Pancreas (tissue), 10 donors: Measurements from ENCODE around the gene POT1. TPM values are rescaled to one million over a fixed set of nuclear protein-coding genes. Genes with fewer than 3 reads are reported as not detected.

Source experiments
- ATAC-seq, 4 donors: fragments of 200-7000 bp; cut with Tn5 transposase; one replicate each; pipeline versions ENCODE4 v1.8.0 to v1.9.1; 2020; ENCODE audit warnings: mild to moderate bottlenecking in 4 of 4, moderate library complexity in 4 of 4
- DNase-seq, 6 donors: peaks; one replicate each; pipeline ENCODE4 v3.0.0-alpha.2; 2020
- FAIRE-seq: peaks from 2 replicates; lab custom pipeline; 2012; peaks lifted over from hg19 to GRCh38; lab: Jason Lieb, UNC
- H3K27ac ChIP-seq, 4 donors: fragments of 200-600 bp; sonication (generic); 1 replicate in 3 of 4; 2 replicates in 1 of 4; pipeline versions ENCODE4 v1.5.0 to v1.8.0; 2020
- H3K27me3 ChIP-seq, 4 donors: fragments of 200-600 bp; one replicate each; pipeline ENCODE4 v1.8.0; 2021
- H3K36me3 ChIP-seq, 3 donors: fragments of 200-600 bp; sonication (generic) in 1 of 3; one replicate each; pipeline versions ENCODE4 v1.5.0 to v1.8.0; 2020 to 2021
- H3K4me1 ChIP-seq, 3 donors: fragments of 200-600 bp; one replicate each; pipeline ENCODE4 v1.8.0; 2021
- H3K4me3 ChIP-seq, 4 donors: fragments of 200-600 bp; sonication (generic) in 2 of 4; one replicate each; pipeline versions ENCODE4 v1.5.0 to v1.8.0; 2020 to 2021
- H3K9me3 ChIP-seq, 4 donors: fragments of 200-600 bp; one replicate each; pipeline ENCODE4 v1.8.0; 2021
- WGBS, 2 donors: extraction: QIAGEN DNeasy Blood & Tissue Kit; methylation state at CpG; one replicate each; pipeline ENCODE4 v1.1.7; 2013; 5-methylcytosine and 5-hydroxymethylcytosine counted together
- intact Hi-C, 3 donors: fragments of 100-400 bp; cut with DNase I; formaldehyde crosslinking; loops; one replicate each; pipeline versions ENCODE4 v1.11.1 to v1.14.2; 2022
- polyA plus RNA-seq, 2 donors: library from polyadenylated mRNA; stranded (reverse); fragments of 200-250 nt; gene quantifications; one replicate each; pipeline ENCODE4 v1.2.3, GENCODE V29; 2013
- total RNA-seq, 6 donors: library from RNA; stranded (reverse); fragmentation: NEBNext Ultra II Directional in 4 of 6; extraction: Animal tissue kit (Norgen Biotek cat#: 25700) in 4 of 6; gene quantifications; one replicate each; pipeline versions ENCODE4 v1.2.1 to v1.2.4, GENCODE V29; 2021 to 2023
- TF ChIP-seq, protein P1 (sequence below), 4 donors: fragments of 200-600 bp; sonication (generic) in 3 of 4; IDR thresholded peaks; one replicate each; pipeline versions ENCODE4 v1.5.0 to v1.8.0; 2021; ENCODE audit warnings: antibody characterized with exemption in 4 of 4
- donor health status: healthy with polysubstance abuse.
- donor health status: DM: no; HTN: no; CAD: no; lungs with moderate emphysema.
- donor health status: DM: no; HTN: no; CAD: no.
- donor health status: control.
- donor health status: control.
- donor health status: Bipolar disorder and iron deficiency.
- donor health status: DM: yes; HTN: yes; CAD: no.
- donor health status: DM: no; HTN: no; CAD: no.
- donor health status: DM: no; HTN: no; CAD: no.
- donor health status: DM: yes; HTN: yes; CAD: no.

The POT1 gene
- total and polyA plus RNA-seq, 8 donors, result 2.5 to 9.8 (median 7.2) TPM

DNA sequence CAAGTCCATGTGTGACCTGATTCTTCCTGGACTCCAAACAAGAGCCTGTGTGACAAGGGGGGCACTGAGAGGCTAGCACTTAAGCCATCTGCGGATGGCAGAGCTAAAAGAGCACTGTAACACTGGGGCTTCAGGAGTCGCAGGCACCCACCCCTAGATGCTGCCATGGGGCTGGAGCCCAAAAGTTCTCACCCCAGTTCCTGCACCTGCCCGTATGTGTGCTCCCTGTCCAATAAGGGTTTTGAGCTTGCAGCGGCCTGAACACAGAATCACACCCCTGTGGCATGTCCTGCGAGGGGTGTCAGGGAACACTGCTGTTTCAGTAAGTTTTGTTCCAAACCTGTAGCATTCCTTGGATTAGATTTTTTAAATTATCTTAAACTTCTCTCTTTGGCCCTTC is 110.8 kb downstream of the POT1 start:
- H3K27ac ChIP-seq, result no peak overlapping the region
- peaks cover 0 to 3% (median 0%) of the 10 kb centered on the region in 3 donors for H3K36me3 ChIP-seq
- no peak for FAIRE-seq
- intact Hi-C loops, result no loop called here
- TF ChIP-seq, protein P1, sequence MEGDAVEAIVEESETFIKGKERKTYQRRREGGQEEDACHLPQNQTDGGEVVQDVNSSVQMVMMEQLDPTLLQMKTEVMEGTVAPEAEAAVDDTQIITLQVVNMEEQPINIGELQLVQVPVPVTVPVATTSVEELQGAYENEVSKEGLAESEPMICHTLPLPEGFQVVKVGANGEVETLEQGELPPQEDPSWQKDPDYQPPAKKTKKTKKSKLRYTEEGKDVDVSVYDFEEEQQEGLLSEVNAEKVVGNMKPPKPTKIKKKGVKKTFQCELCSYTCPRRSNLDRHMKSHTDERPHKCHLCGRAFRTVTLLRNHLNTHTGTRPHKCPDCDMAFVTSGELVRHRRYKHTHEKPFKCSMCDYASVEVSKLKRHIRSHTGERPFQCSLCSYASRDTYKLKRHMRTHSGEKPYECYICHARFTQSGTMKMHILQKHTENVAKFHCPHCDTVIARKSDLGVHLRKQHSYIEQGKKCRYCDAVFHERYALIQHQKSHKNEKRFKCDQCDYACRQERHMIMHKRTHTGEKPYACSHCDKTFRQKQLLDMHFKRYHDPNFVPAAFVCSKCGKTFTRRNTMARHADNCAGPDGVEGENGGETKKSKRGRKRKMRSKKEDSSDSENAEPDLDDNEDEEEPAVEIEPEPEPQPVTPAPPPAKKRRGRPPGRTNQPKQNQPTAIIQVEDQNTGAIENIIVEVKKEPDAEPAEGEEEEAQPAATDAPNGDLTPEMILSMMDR (IDR thresholded peaks at IDR 0.05), result no peak
- ATAC-seq, result no peak
- H3K4me1 ChIP-seq, result peaks cover 5 to 10% (median 9%) of the 10 kb centered on the region in 3 donors
- no peaks in the 10 kb centered on the region for H3K27me3 ChIP-seq
- 95% methylated on average over 5 of the region's 5 CpGs for WGBS, 2 donors
- no peaks in the 10 kb centered on the region for H3K9me3 ChIP-seq
- DNase-seq, result no peak
- H3K4me3 ChIP-seq, result no peak overlapping the region

DNA sequence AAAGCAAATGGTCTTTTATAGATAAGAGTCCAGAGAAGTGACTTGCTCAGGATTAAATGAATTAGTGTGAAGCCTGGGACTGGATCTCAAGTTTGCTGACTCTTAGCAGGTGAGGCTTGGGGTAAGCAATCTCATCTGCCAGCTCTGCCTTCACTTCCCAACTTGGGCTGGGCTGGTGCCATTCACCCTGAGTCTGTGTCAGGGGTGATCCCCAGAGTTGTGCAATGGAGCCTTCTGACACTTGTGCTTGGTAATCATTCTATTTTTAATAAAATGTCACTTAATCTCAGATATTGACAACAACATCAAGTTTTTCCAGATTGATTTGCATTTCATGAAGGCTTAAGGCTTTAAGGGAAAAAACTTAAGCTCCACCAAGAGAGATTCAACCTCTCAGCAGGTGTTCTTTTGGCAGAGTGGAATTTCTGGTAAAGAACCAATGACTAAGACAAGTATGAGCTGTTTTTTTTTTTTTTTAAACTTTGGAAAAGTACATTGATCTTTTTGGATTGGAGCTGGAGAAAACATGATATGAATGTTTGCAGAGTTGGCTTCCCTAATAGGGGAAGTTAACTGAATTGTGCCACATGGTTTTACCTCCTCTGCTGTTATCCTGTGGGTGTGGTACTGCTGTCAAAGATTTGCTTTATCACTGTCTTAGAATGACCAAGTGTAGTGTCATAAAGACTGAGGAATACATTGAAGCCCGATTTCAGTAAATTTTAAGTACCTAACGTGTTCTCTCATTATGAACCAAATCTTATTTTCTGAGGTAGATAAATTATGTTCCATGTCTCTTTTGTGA is 115.4 kb downstream of the POT1 start:
- WGBS, 2 donors, result 44 to 59% methylated on average over 2 of the region's 2 CpGs
- H3K4me3 ChIP-seq, result no peak overlapping the region
- no peaks in the 10 kb centered on the region for H3K9me3 ChIP-seq
- TF ChIP-seq, protein P1 (IDR thresholded peaks at IDR 0.05), result no peak
- H3K36me3 ChIP-seq, result no peaks in the 10 kb centered on the region
- peak in 1 of 6 donors; percentile 10 for DNase-seq
- H3K4me1 ChIP-seq, result peaks cover 5 to 13% (median 9%) of the 10 kb centered on the region in 3 donors
- ATAC-seq, result peak; percentile 52 to 85 (median 77)
- FAIRE-seq, result no peak
- no peak overlapping the region for H3K27ac ChIP-seq
- H3K27me3 ChIP-seq, result no peaks in the 10 kb centered on the region
- intact Hi-C loops, result no loop called here

DNA sequence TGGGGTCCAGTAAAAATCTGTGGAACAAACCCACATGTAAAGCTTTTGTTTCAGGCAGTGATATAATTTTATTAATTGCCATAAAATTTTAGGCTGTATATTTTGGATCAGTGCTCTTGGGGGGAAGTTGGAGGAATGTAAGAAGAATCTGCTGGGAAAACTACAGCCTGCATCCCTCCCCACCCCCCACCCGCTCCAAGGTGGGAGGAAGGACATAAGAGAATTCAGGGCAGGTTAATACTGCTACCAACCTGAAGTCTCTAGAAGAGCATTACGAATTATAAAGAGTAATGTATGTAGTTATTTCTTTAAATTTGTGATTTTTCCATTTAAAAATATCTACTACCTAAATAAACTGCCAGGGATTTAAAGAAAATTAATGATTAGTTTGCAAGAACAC is 116.9 kb downstream of the POT1 start:
- no peaks in the 10 kb centered on the region for H3K27me3 ChIP-seq
- no peak for FAIRE-seq
- TF ChIP-seq, protein P1 (IDR thresholded peaks at IDR 0.05), result no peak
- no peaks in the 10 kb centered on the region for H3K36me3 ChIP-seq
- intact Hi-C loops, result no loop called here
- peaks cover 5 to 13% (median 9%) of the 10 kb centered on the region in 3 donors for H3K4me1 ChIP-seq
- no peak for ATAC-seq
- no peaks in the 10 kb centered on the region for H3K9me3 ChIP-seq
- no peak overlapping the region for H3K27ac ChIP-seq
- H3K4me3 ChIP-seq, result no peak overlapping the region
- 83 to 87% methylated on average over 2 of the region's 2 CpGs for WGBS, 2 donors
- no peak for DNase-seq

DNA sequence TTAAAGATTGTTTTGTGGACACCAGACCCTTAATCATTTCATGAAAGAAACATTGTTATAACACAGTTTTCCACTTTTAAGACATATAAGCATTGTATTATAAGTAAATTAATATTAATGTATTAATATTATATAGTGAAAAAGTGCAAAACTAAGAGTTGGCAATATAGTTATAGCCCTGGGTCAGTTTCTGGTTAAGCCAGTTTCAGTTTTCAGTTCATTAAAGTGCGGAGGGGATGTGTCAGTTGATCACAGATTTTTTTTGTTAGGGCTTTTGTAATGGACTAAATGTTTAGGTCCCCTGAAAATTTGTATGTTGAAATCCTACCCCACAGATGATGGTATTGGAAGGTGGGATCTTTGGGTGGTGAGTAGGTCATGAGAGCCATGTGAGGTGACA is 118.3 kb downstream of the POT1 start:
- no peaks in the 10 kb centered on the region for H3K27me3 ChIP-seq
- intact Hi-C loops, result no loop called here
- no peaks in the 10 kb centered on the region for H3K9me3 ChIP-seq
- H3K4me3 ChIP-seq, result no peak overlapping the region
- TF ChIP-seq, protein P1 (IDR thresholded peaks at IDR 0.05), result no peak
- FAIRE-seq (no peak), DNase-seq (no peak), ATAC-seq (no peak)
- no peaks in the 10 kb centered on the region for H3K36me3 ChIP-seq
- H3K27ac ChIP-seq, result no peak overlapping the region
- whole genome bisulfite sequencing, 2 donors, result 96 to 100% methylated on average over 1 of the region's 1 CpG
- H3K4me1 ChIP-seq, result peaks cover 5 to 13% (median 9%) of the 10 kb centered on the region in 3 donors

GRCh38 chr7:124810605-124811004 is 119.0 kb downstream of the POT1 start:
- TF ChIP-seq, protein P1 (IDR thresholded peaks at IDR 0.05), result no peak
- H3K36me3 ChIP-seq, result no peaks in the 10 kb centered on the region
- DNase-seq (no peak), FAIRE-seq (no peak), ATAC-seq (no peak)
- H3K27ac ChIP-seq, result no peak overlapping the region
- intact Hi-C loops, result no loop called here
- no peaks in the 10 kb centered on the region for H3K9me3 ChIP-seq
- no peak overlapping the region for H3K4me3 ChIP-seq
- H3K4me1 ChIP-seq, result peaks cover 5 to 13% (median 9%) of the 10 kb centered on the region in 3 donors
- WGBS, 2 donors, result 60 to 61% methylated on average over 3 of the region's 3 CpGs
- no peaks in the 10 kb centered on the region for H3K27me3 ChIP-seq
